CD4-positive, CD25-positive, alpha-beta regulatory T cell (primary cell): ENCODE measurements around the gene GPR142. TPM values are rescaled to one million over a fixed set of nuclear protein-coding genes. Genes with fewer than 3 reads are reported as not detected.

Experiments used
- ATAC-seq, 2 donors: fragments of 150-1000 bp; cut with Tn5 transposase; one replicate each; pipeline ENCODE4 v1.10.0; 2021; ENCODE audit warnings: low read depth in 2 of 2, moderate number of reproducible peaks in 2 of 2, moderate library complexity in 1 of 2
- DNase-seq, 3 donors: peaks; one replicate each; pipeline versions ENCODE4 v3.0.0 to v3.0.0-alpha.2; 2012 to 2022; ENCODE audit warnings: mixed read lengths in 1 of 3
- H3K27ac ChIP-seq: one replicate; pipeline ENCODE4 v1.7.0; 2013; ENCODE audit warnings: mild to moderate bottlenecking, low read length; ENCODE audit not compliant: insufficient read depth, poor library complexity, severe bottlenecking
- H3K27me3 ChIP-seq: one replicate; pipeline ENCODE4 v1.7.0; 2013; ENCODE audit warnings: low read length; ENCODE audit not compliant: control insufficient read depth, insufficient read depth
- H3K36me3 ChIP-seq: one replicate; pipeline ENCODE4 v1.7.0; 2013; ENCODE audit warnings: mild to moderate bottlenecking, low read length, moderate library complexity; ENCODE audit not compliant: control insufficient read depth, insufficient read depth
- H3K4me1 ChIP-seq: 2 replicates; pipeline ENCODE4 v1.7.0; 2013; ENCODE audit warnings: mild to moderate bottlenecking, low read length; ENCODE audit not compliant: insufficient read depth, control insufficient read depth, poor library complexity, severe bottlenecking
- H3K4me3 ChIP-seq: one replicate; pipeline ENCODE4 v1.7.0; 2013; ENCODE audit warnings: low read depth, mild to moderate bottlenecking, low read length, moderate library complexity
- H3K9me3 ChIP-seq, 2 experiments: 1 replicate in 1 of 2; 2 replicates in 1 of 2; pipeline ENCODE4 v1.7.0; 2013; ENCODE audit warnings: low read length in 2 of 2, mild to moderate bottlenecking in 1 of 2, moderate library complexity in 1 of 2; ENCODE audit not compliant: control insufficient read depth in 2 of 2
- H3K27ac Mint-ChIP-seq, 3 donors: one replicate each; pipeline ENCODE4 v1.8.0; 2020 to 2022; ENCODE audit warnings: mild to moderate bottlenecking in 3 of 3, mixed read lengths in 3 of 3, moderate library complexity in 2 of 3
- H3K27me3 Mint-ChIP-seq: one replicate; pipeline ENCODE4 v1.8.0; 2022; ENCODE audit warnings: mild to moderate bottlenecking, mixed read lengths
- H3K36me3 Mint-ChIP-seq: one replicate; pipeline ENCODE4 v1.8.0; 2020; ENCODE audit warnings: mixed read lengths
- H3K4me1 Mint-ChIP-seq, 4 donors: one replicate each; pipeline ENCODE4 v1.8.0; 2020 to 2022; ENCODE audit warnings: mixed read lengths in 4 of 4, mild to moderate bottlenecking in 1 of 4
- H3K4me3 Mint-ChIP-seq, 4 donors: one replicate each; pipeline ENCODE4 v1.8.0; 2020 to 2022; ENCODE audit warnings: mild to moderate bottlenecking in 4 of 4, mixed read lengths in 4 of 4, moderate library complexity in 3 of 4
- H3K9me3 Mint-ChIP-seq, 7 donors: one replicate each; pipeline ENCODE4 v1.8.0; 2020 to 2022; ENCODE audit warnings: mixed read lengths in 7 of 7, mild to moderate bottlenecking in 3 of 7, moderate library complexity in 2 of 7
- polyA plus RNA-seq, 4 donors: library from polyadenylated mRNA; unstranded; fragments of 300-500 nt; fragmentation: Illumina TruSeq; gene quantifications; one replicate each; pipeline ENCODE4 v1.2.3, GENCODE V29; 2021
- total RNA-seq: library from RNA; stranded (reverse); gene quantifications from one replicate; pipeline ENCODE4 v1.2.3, GENCODE V29; 2022

GPR142 gene
- total and polyA plus RNA-seq, 5 donors from 2014 or later, result not detected

- Mint-ChIP-seq H3K27ac (peak overlapping the region in 1 of 3 donors; percentile 69), H3K4me3 (no peak overlapping the region), H3K27me3 (peaks cover 13% of the 10 kb centered on the region), H3K36me3 (no peaks in the 10 kb centered on the region), H3K9me3 (peaks cover 0 to under 1% (median 0%) of the 10 kb centered on the region in 7 donors), H3K4me1 (no peaks in the 10 kb centered on the region)
- no peak overlapping the region for H3K27ac ChIP-seq
- H3K4me1 ChIP-seq, result no peaks in the 10 kb centered on the region
- no peak for ATAC-seq
- H3K36me3 ChIP-seq, result no peaks in the 10 kb centered on the region
- no peak for DNase-seq
- no peaks in the 10 kb centered on the region for H3K27me3 ChIP-seq
- H3K4me3 ChIP-seq, result no peak overlapping the region
- H3K9me3 ChIP-seq, result no peaks in the 10 kb centered on the region
Measured at GRCh38 chr17:74337834-74338500, 29.3 kb upstream of the GPR142 start.

GRCh38 chr17:74339537-74340195, 27.6 kb upstream of the GPR142 start:
- H3K4me3 Mint-ChIP-seq, result no peak overlapping the region
- no peak overlapping the region for H3K4me3 ChIP-seq
- H3K4me1 ChIP-seq, result no peaks in the 10 kb centered on the region
- no peaks in the 10 kb centered on the region for H3K9me3 ChIP-seq
- no peak for DNase-seq
- no peak overlapping the region for H3K27ac Mint-ChIP-seq
- no peaks in the 10 kb centered on the region for H3K4me1 Mint-ChIP-seq
- no peaks in the 10 kb centered on the region for H3K36me3 ChIP-seq
- H3K27ac ChIP-seq, result no peak overlapping the region
- H3K27me3 ChIP-seq, result no peaks in the 10 kb centered on the region
- ATAC-seq, result no peak
- no peaks in the 10 kb centered on the region for H3K36me3 Mint-ChIP-seq
- H3K27me3 Mint-ChIP-seq, result peaks cover 13% of the 10 kb centered on the region
- peaks cover 0 to 2% (median 0%) of the 10 kb centered on the region in 7 donors for H3K9me3 Mint-ChIP-seq

- Histone ChIP-seq H3K9me3 (no peaks in the 10 kb centered on the region), H3K4me1 (no peaks in the 10 kb centered on the region), H3K27ac (no peak overlapping the region), H3K27me3 (no peaks in the 10 kb centered on the region), H3K36me3 (no peaks in the 10 kb centered on the region), H3K4me3 (no peak overlapping the region)
- no peak for ATAC-seq
- Mint-ChIP-seq H3K9me3 (peaks cover 0 to 2% (median 0%) of the 10 kb centered on the region in 7 donors), H3K27me3 (peaks cover 15% of the 10 kb centered on the region), H3K4me1 (no peaks in the 10 kb centered on the region), H3K27ac (no peak overlapping the region), H3K36me3 (no peaks in the 10 kb centered on the region), H3K4me3 (no peak overlapping the region)
- DNase-seq, result no peak
Measured at GRCh38 chr17:74340470-74341023, 26.8 kb upstream of the GPR142 start.

- peaks cover 11% of the 10 kb centered on the region for H3K27me3 Mint-ChIP-seq
- Histone ChIP-seq H3K27me3 (no peaks in the 10 kb centered on the region), H3K4me3 (no peak overlapping the region), H3K4me1 (no peaks in the 10 kb centered on the region), H3K36me3 (no peaks in the 10 kb centered on the region), H3K27ac (no peak overlapping the region), H3K9me3 (no peaks in the 10 kb centered on the region)
- no peaks in the 10 kb centered on the region for H3K4me1 Mint-ChIP-seq
- ATAC-seq, result no peak
- H3K9me3 Mint-ChIP-seq, result peaks cover 0 to 2% (median 0%) of the 10 kb centered on the region in 7 donors
- H3K4me3 Mint-ChIP-seq, result no peak overlapping the region
- no peak for DNase-seq
- H3K27ac Mint-ChIP-seq, result no peak overlapping the region
- no peaks in the 10 kb centered on the region for H3K36me3 Mint-ChIP-seq
Measured at GRCh38 chr17:74342224-74342623, 25.1 kb upstream of the GPR142 start.

- Histone ChIP-seq H3K9me3 (no peaks in the 10 kb centered on the region), H3K36me3 (no peaks in the 10 kb centered on the region), H3K27ac (no peak overlapping the region), H3K4me3 (no peak overlapping the region), H3K4me1 (no peaks in the 10 kb centered on the region), H3K27me3 (no peaks in the 10 kb centered on the region)
- no peaks in the 10 kb centered on the region for H3K4me1 Mint-ChIP-seq
- DNase-seq, result no peak
- no peak overlapping the region for H3K4me3 Mint-ChIP-seq
- H3K27me3 Mint-ChIP-seq, result peaks cover 6% of the 10 kb centered on the region
- no peak overlapping the region for H3K27ac Mint-ChIP-seq
- ATAC-seq, result no peak
- H3K9me3 Mint-ChIP-seq, result peaks cover 0 to 2% (median 0%) of the 10 kb centered on the region in 7 donors
- no peaks in the 10 kb centered on the region for H3K36me3 Mint-ChIP-seq
Measured at GRCh38 chr17:74343121-74343520, 24.2 kb upstream of the GPR142 start.

- no peak for DNase-seq
- Mint-ChIP-seq H3K9me3 (peaks cover 0 to 2% (median 0%) of the 10 kb centered on the region in 7 donors), H3K27me3 (peaks cover 9% of the 10 kb centered on the region), H3K4me1 (no peaks in the 10 kb centered on the region), H3K4me3 (no peak overlapping the region), H3K27ac (no peak overlapping the region), H3K36me3 (no peaks in the 10 kb centered on the region)
- H3K4me1 ChIP-seq, result no peaks in the 10 kb centered on the region
- H3K27ac ChIP-seq, result no peak overlapping the region
- H3K36me3 ChIP-seq, result no peaks in the 10 kb centered on the region
- no peaks in the 10 kb centered on the region for H3K9me3 ChIP-seq
- H3K4me3 ChIP-seq, result no peak overlapping the region
- no peaks in the 10 kb centered on the region for H3K27me3 ChIP-seq
- no peak for ATAC-seq
Measured at GRCh38 chr17:74343526-74344284, 23.6 kb upstream of the GPR142 start.

- Histone ChIP-seq H3K4me3 (no peak overlapping the region), H3K36me3 (no peaks in the 10 kb centered on the region), H3K4me1 (no peaks in the 10 kb centered on the region), H3K27me3 (no peaks in the 10 kb centered on the region), H3K9me3 (no peaks in the 10 kb centered on the region), H3K27ac (no peak overlapping the region)
- Mint-ChIP-seq H3K27ac (no peak overlapping the region), H3K36me3 (no peaks in the 10 kb centered on the region), H3K27me3 (peaks cover 11% of the 10 kb centered on the region), H3K9me3 (peaks cover 0 to 2% (median 0%) of the 10 kb centered on the region in 7 donors), H3K4me1 (no peaks in the 10 kb centered on the region), H3K4me3 (no peak overlapping the region)
- ATAC-seq (no peak), DNase-seq (no peak)
Measured at GRCh38 chr17:74344658-74345057, 22.6 kb upstream of the GPR142 start.
